GM12878 (cell line): ENCODE data around the gene CDH5. TPM values are rescaled to one million over a fixed set of nuclear protein-coding genes. Genes with fewer than 3 reads are reported as not detected.

Experiments
- ATAC-seq: fragments of 200-7000 bp; cut with Tn5 transposase; 3 replicates; pipeline ENCODE4 v1.9.1; 2020; ENCODE audit warnings: mild to moderate bottlenecking, moderate library complexity
- BruUV-seq: library from RNA; stranded (reverse); fragments of 400-500 nt; replicated peaks from 2 replicates; lab custom pipeline; 2021; lab: Mats Ljungman, UMichigan
- CTCF ChIA-PET: fragments of 300-600 bp; sonication (Branson Sonifier 250); formaldehyde crosslinking; extraction: SDS; loops from one replicate; lab custom pipeline; 2021; ENCODE audit warnings: inconsistent platforms; lab: Yijun Ruan, JAX
- POLR2A ChIA-PET: fragments of 350-600 bp; formaldehyde crosslinking; extraction: SDS; loops from one replicate; lab custom pipeline; 2021; ENCODE audit warnings: inconsistent platforms; lab: Charles Lee
- RAD21 ChIA-PET: fragments of 300-600 bp; sonication (Branson Sonifier 250); formaldehyde crosslinking; loops from one replicate; lab custom pipeline; 2023; ENCODE audit warnings: antibody characterized with exemption; ENCODE audit not compliant: unreplicated experiment; lab: Charles Lee
- SMC1A ChIA-PET: fragments of 300-600 bp; sonication (Branson Sonifier 250); formaldehyde crosslinking; loops from one replicate; lab custom pipeline; 2023; ENCODE audit not compliant: unreplicated experiment, uncharacterized antibody; lab: Charles Lee
- DNase-seq: peaks from one replicate; pipeline ENCODE4 v3.0.0-alpha.2; 2011; ENCODE audit warnings: low read depth, low spot score
- FAIRE-seq: peaks from 3 replicates; lab custom pipeline; 2011; peaks lifted over from hg19 to GRCh38; lab: Jason Lieb, UNC
- H2AFZ ChIP-seq: 2 replicates; pipeline ENCODE4 v1.6.0; 2011; ENCODE audit warnings: low read depth, low read length, control low read depth; ENCODE audit not compliant: control insufficient read depth
- H3K27ac ChIP-seq: 2 replicates; pipeline ENCODE4 v1.5.1; 2011; ENCODE audit warnings: control low read depth; ENCODE audit not compliant: control insufficient read depth, insufficient read depth
- H3K27me3 ChIP-seq, 2 experiments: replicated peaks in 1 of 2; 2 replicates each; pipeline versions ENCODE4 v1.6.0 to v1.6.1; 2011; ENCODE audit warnings: low read length in 1 of 2; ENCODE audit not compliant: control insufficient read depth in 2 of 2, insufficient read depth in 2 of 2
- H3K36me3 ChIP-seq, 2 experiments: 2 replicates each; pipeline ENCODE4 v1.5.1; 2011; ENCODE audit warnings: low read length in 1 of 2; ENCODE audit not compliant: control insufficient read depth in 2 of 2, insufficient read depth in 2 of 2
- H3K4me1 ChIP-seq: 2 replicates; pipeline ENCODE4 v1.6.1; 2011; ENCODE audit warnings: mild to moderate bottlenecking, low read length, moderate library complexity, mixed read lengths; ENCODE audit not compliant: control insufficient read depth, insufficient read depth
- H3K4me2 ChIP-seq: 2 replicates; pipeline ENCODE4 v1.6.0; 2011; ENCODE audit warnings: control low read depth; ENCODE audit not compliant: control insufficient read depth, insufficient read depth
- H3K4me3 ChIP-seq: fragments of 200-600 bp; sonication (generic); 2 replicates; pipeline ENCODE4 v1.5.1; 2016
- H3K79me2 ChIP-seq: 2 replicates; pipeline ENCODE4 v1.6.0; 2011; ENCODE audit warnings: low read length; ENCODE audit not compliant: control insufficient read depth, insufficient read depth
- H3K9ac ChIP-seq: 2 replicates; pipeline ENCODE4 v1.8.0; 2011; ENCODE audit warnings: low read length, control low read depth, mixed read lengths; ENCODE audit not compliant: control insufficient read depth, insufficient read depth
- H3K9me3 ChIP-seq: replicated peaks from 3 replicates; pipeline ENCODE4 v1.5.1; 2011; ENCODE audit warnings: mild to moderate bottlenecking, low read length; ENCODE audit not compliant: control insufficient read depth, insufficient read depth
- H4K20me1 ChIP-seq: 2 replicates; pipeline ENCODE4 v1.6.0; 2011; ENCODE audit not compliant: control insufficient read depth, insufficient read depth
- CHD4 ChIP-seq: fragments of 200-600 bp; sonication (generic); IDR thresholded peaks from 2 replicates; pipeline ENCODE4 v1.6.1; 2016; ENCODE audit warnings: mild to moderate bottlenecking
- FOS ChIP-seq: IDR thresholded peaks from 3 replicates; pipeline ENCODE4 v1.6.1; 2011; ENCODE audit warnings: borderline replicate concordance; ENCODE audit not compliant: insufficient read length; ENCODE audit errors: extremely low read depth
- IKZF2 ChIP-seq, 2 experiments: fragments of 450-650 bp; IDR thresholded peaks; 2 replicates each; pipeline ENCODE4 v1.6.1; 2017; ENCODE audit warnings: mild to moderate bottlenecking in 2 of 2, moderate library complexity in 2 of 2
- IRF4 ChIP-seq: IDR thresholded peaks from 2 replicates; pipeline ENCODE4 v1.6.1; 2011; ENCODE audit warnings: low read depth, low read length
- IRF5 ChIP-seq: fragments of 450-650 bp; IDR thresholded peaks from 2 replicates; pipeline ENCODE4 v1.6.1; 2017; ENCODE audit warnings: borderline replicate concordance
- MAX ChIP-seq: IDR thresholded peaks from 2 replicates; pipeline ENCODE4 v1.6.1; 2012; ENCODE audit warnings: low read depth, low read length, improper control_type of control experiment
- NFXL1 ChIP-seq: fragments of 450-650 bp; IDR thresholded peaks from 2 replicates; pipeline ENCODE4 v1.6.1; 2017; ENCODE audit warnings: antibody characterized with exemption, mild to moderate bottlenecking, borderline replicate concordance
- PAX5 ChIP-seq: IDR thresholded peaks from 2 replicates; pipeline ENCODE4 v1.6.1; 2011; ENCODE audit warnings: low read depth, low read length, borderline replicate concordance
- PML ChIP-seq: IDR thresholded peaks from 2 replicates; pipeline ENCODE4 v1.6.1; 2012; ENCODE audit warnings: low read length, inconsistent platforms
- POU2F2 ChIP-seq: IDR thresholded peaks from 3 replicates; pipeline ENCODE4 v1.6.1; 2011; ENCODE audit warnings: low read depth, mild to moderate bottlenecking, low read length, borderline replicate concordance
- RELA ChIP-seq: fragments of 450-650 bp; IDR thresholded peaks from 2 replicates; pipeline ENCODE4 v1.8.0; 2014; ENCODE audit warnings: borderline replicate concordance; ENCODE audit not compliant: partially characterized antibody
- SP1 ChIP-seq: IDR thresholded peaks from one replicate; pipeline ENCODE4 v1.6.1; 2011; ENCODE audit warnings: low read depth, low read length
- TCF12 ChIP-seq: IDR thresholded peaks from 2 replicates; pipeline ENCODE4 v1.6.1; 2011; ENCODE audit warnings: low read depth, mild to moderate bottlenecking, low read length
- USF2 ChIP-seq: IDR thresholded peaks from 2 replicates; pipeline ENCODE4 v1.6.1; 2011; ENCODE audit warnings: low read depth, low read length, improper control_type of control experiment, borderline replicate concordance
- ZNF687 ChIP-seq: fragments of 450-650 bp; IDR thresholded peaks from 2 replicates; pipeline ENCODE4 v1.6.1; 2017; ENCODE audit warnings: mild to moderate bottlenecking, moderate library complexity
- WGBS: methylation state at CpG from one replicate; pipeline ENCODE4 v1.1.6; 2016; ENCODE audit warnings: low lambda C conversion rate; ENCODE audit not compliant: insufficient replicate concordance, insufficient coverage; ENCODE audit errors: missing lambda C conversion rate; 5-methylcytosine and 5-hydroxymethylcytosine counted together
- in situ Hi-C: fragments of 300-500 bp; cut with MboI; formaldehyde crosslinking; loops from 9 replicates; pipeline ENCODE4 v1.14.3; 2018; ENCODE audit warnings: mixed read lengths
- intact Hi-C: fragments of 100-400 bp; cut with micrococcal nuclease; formaldehyde crosslinking; loops from one replicate; pipeline ENCODE4 v1.14.2; 2022; ENCODE audit not compliant: unreplicated experiment
- polyA plus RNA-seq, 11 experiments: library from polyadenylated mRNA; depleted of rRNA in 4 of 11; unstranded in 6 of 11; stranded (reverse) in 5 of 11; fragments of >200 nt; fragmentation: Nextera tagmentation in 4 of 11; fragmentation: Illumina TruSeq in 1 of 11; extraction: Ambion mirVana in 4 of 11; extraction: Trizol in 1 of 11; gene quantifications; 1 replicate in 1 of 11; 2 replicates in 10 of 11; pipeline versions ENCODE4 v1.2.1 to v1.2.3, GENCODE V29; 2011 to 2016; ENCODE audit warnings: inconsistent platforms in 2 of 11, missing spikeins in 2 of 11, low read depth in 1 of 11
- total RNA-seq, 4 experiments: library from RNA; depleted of rRNA in 3 of 4; stranded (reverse); fragments of >200 nt in 3 of 4; fragmentation: Illumina TruSeq in 1 of 4; extraction: Trizol in 1 of 4; gene quantifications; 2 replicates each; pipeline versions ENCODE4 v1.2.1 to v1.2.3, GENCODE V29; 2013 to 2021

Gene CDH5
- total and polyA plus RNA-seq, 10 of the 15 experiments (the other 5 are each of a cell fraction or from before 2014, with no cell fraction given): not detected

GRCh38 chr16:66374176-66374575, 7.7 kb downstream of the CDH5 start:
- Histone ChIP-seq H2AFZ (no peak overlapping the region), H3K9me3 (no peaks in the 10 kb centered on the region), H3K9ac (no peak overlapping the region), H3K36me3 (no peaks in the 10 kb centered on the region), H3K4me1 (peaks cover 1% of the 10 kb centered on the region; the same call in 1 of the 2 replicates), H3K79me2 (no peaks in the 10 kb centered on the region), H3K4me2 (no peak overlapping the region), H3K4me3 (no peak overlapping the region), H4K20me1 (no peaks in the 10 kb centered on the region), H3K27ac (no peak overlapping the region), H3K27me3 (no peaks in the 10 kb centered on the region)
- POLR2A ChIA-PET: no interaction called here
- RAD21 ChIA-PET: no interaction called here
- 0 out of 3 replicates have a peak, but pooled peaks have one; percentile 30 for ATAC-seq
- TF ChIP-seq MAX (no peak), IKZF2 (IDR thresholded peaks at IDR 0.05) (no peak), POU2F2 (no peak), RELA (no peak), TCF12 (no peak), IRF5 (no peak), PML (no peak), ZNF687 (no peak), FOS (no peak), IRF4 (no peak), USF2 (no peak), NFXL1 (no peak), SP1 (no peak), CHD4 (no peak), PAX5 (no peak)
- in situ Hi-C loops (no loop called here), intact Hi-C loops (no loop called here)
- DNase-seq: no peak
- CTCF ChIA-PET: no interaction called here
- WGBS: 11% methylated on average over 6 of the region's 7 CpGs
- no TSS peak for BruUV-seq
- SMC1A ChIA-PET: no interaction called here
- FAIRE-seq: no peak
